ENCODE measurements around the gene EPB41L2.
A peak's percentile ranks its signal among the peaks of the same experiment; 100 is the strongest.

DNA sequence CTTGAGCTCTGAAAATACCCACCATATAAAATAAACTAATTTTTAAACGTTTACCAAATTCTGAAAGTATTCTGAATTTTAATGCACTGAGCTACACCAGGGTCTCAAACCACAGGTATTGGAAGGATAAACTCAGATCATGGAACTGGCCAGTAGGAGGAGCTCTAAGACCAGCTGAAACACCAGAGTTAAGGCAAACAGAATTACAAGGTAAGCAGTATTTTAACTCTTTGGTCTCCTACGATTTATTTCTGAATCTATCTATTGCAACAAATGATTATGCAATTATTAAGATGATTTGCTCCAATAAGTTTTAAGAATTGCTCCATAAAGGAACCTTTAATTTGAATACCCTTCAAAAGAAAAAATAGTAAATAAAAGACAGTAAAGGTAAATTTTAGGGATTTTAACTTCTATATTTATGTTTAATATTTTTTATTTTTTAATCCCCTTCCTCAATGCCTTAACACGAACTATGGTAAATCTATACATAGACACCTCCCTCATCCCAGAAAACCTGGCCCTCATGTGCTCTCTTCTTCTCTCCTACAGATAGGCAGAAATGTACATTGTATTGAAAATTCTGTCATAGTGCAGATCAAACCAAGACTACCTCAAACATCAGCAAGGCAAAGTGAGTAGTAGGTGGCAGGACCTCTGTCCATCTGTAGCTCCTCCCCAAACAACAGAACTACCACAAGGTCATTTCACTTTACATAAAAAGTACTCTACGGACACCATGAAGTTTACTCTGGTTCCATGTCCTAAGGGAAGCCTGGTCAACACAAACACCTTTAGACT is 177.5 kb downstream of the EPB41L2 start:
- TF ChIP-seq POLR2A (IDR thresholded peaks at IDR 0.05), result no peak
- TF ChIP-seq, protein P1, sequence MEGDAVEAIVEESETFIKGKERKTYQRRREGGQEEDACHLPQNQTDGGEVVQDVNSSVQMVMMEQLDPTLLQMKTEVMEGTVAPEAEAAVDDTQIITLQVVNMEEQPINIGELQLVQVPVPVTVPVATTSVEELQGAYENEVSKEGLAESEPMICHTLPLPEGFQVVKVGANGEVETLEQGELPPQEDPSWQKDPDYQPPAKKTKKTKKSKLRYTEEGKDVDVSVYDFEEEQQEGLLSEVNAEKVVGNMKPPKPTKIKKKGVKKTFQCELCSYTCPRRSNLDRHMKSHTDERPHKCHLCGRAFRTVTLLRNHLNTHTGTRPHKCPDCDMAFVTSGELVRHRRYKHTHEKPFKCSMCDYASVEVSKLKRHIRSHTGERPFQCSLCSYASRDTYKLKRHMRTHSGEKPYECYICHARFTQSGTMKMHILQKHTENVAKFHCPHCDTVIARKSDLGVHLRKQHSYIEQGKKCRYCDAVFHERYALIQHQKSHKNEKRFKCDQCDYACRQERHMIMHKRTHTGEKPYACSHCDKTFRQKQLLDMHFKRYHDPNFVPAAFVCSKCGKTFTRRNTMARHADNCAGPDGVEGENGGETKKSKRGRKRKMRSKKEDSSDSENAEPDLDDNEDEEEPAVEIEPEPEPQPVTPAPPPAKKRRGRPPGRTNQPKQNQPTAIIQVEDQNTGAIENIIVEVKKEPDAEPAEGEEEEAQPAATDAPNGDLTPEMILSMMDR (IDR thresholded peaks at IDR 0.05), result peak; percentile 71 to 95 (median 84)
